ENCODE measurements around the gene ZNF296.

ZNF296 gene

GRCh38 chr19:45087531-45087930 is 11.3 kb upstream of the ZNF296 start:
- no peak for DNase-seq (ENCODE audit: low read depth, low spot score)

- no peak for DNase-seq (ENCODE audit: low read depth, low spot score)
Measured at GRCh38 chr19:45086480-45086879, 10.2 kb upstream of the ZNF296 start.

- DNase-seq (ENCODE audit: low read depth, low spot score) = no peak
Measured at GRCh38 chr19:45082170-45082569, 5.9 kb upstream of the ZNF296 start.

GRCh38 chr19:45079911-45080370 is 3.7 kb upstream of the ZNF296 start:
- DNase-seq (ENCODE audit: low read depth, low spot score) = no peak

- DNase-seq (ENCODE audit: low read depth, low spot score) = peak; percentile 67
Measured at GRCh38 chr19:45079063-45079910, 3.0 kb upstream of the ZNF296 start, which contains the start of gene GEMIN7. Gene GEMIN7 (plus strand): TSS chr19:45079260. CDS start chr19:45090115, 10,855 bp downstream.

- DNase-seq (ENCODE audit: low read depth, low spot score) = no peak
Measured at GRCh38 chr19:45078390-45079062, 2.2 kb upstream of the ZNF296 start.

- no peak for DNase-seq (ENCODE audit: low read depth, low spot score)
Measured at GRCh38 chr19:45076851-45077730, 813 bp upstream of the ZNF296 start.

GRCh38 chr19:45075301-45076028 is 813 bp downstream of the ZNF296 start:
- no peak for DNase-seq (ENCODE audit: low read depth, low spot score)

GRCh38 chr19:45074744-45075300 is 1.5 kb downstream of the ZNF296 start:
- no peak for DNase-seq (ENCODE audit: low read depth, low spot score)

GRCh38 chr19:45071969-45072790 is 4.1 kb downstream of the ZNF296 start:
- DNase-seq (ENCODE audit: low read depth, low spot score) = no peak

- no peak for DNase-seq (ENCODE audit: low read depth, low spot score)
Measured at GRCh38 chr19:45071545-45071938, 4.7 kb downstream of the ZNF296 start.

- no peak for DNase-seq (ENCODE audit: low read depth, low spot score)
Measured at GRCh38 chr19:45070861-45071544, 5.3 kb downstream of the ZNF296 start.

- DNase-seq (ENCODE audit: low read depth, low spot score) = no peak
Measured at GRCh38 chr19:45070214-45070613, 6.1 kb downstream of the ZNF296 start.

- DNase-seq (ENCODE audit: low read depth, low spot score) = no peak
Measured at GRCh38 chr19:45069056-45069455, 7.2 kb downstream of the ZNF296 start.

- DNase-seq (ENCODE audit: low read depth, low spot score) = no peak
Measured at GRCh38 chr19:45068041-45068440, 8.2 kb downstream of the ZNF296 start.

- no peak for DNase-seq (ENCODE audit: low read depth, low spot score)
Measured at GRCh38 chr19:45066921-45067661, 9.2 kb downstream of the ZNF296 start.

GRCh38 chr19:45063851-45064801 is 12.2 kb downstream of the ZNF296 start:
- no peak for DNase-seq (ENCODE audit: low read depth, low spot score)

All from activated naive CD8-positive, alpha-beta T cell treated with anti-CD3 and anti-CD28 coated beads, Interleukin-2, amount 50 U/mL, for 16 hours (primary cell).